ENCODE data around the gene KRT17. TPM values are rescaled to one million over a fixed set of nuclear protein-coding genes. Genes with fewer than 3 reads are reported as not detected.

The KRT17 gene
- total RNA-seq, 2 donors from 2014 or later = not detected

- WGBS, 2 experiments (ENCODE audit: insufficient coverage in 1 of 2, insufficient read length in 1 of 2) = 79% methylated on average over 4 to 8 of the region's 8 CpGs
- Histone ChIP-seq H3K9ac (ENCODE audit: extremely low read depth, low read length, poor library complexity, severe bottlenecking) (no peak overlapping the region), H3K27ac (ENCODE audit: low read depth, low read length) (no peak overlapping the region), H3K4me3 (ENCODE audit: low read length) (no peak overlapping the region), H3K9me3 (ENCODE audit: control insufficient read depth, low read length) (no peaks in the 10 kb centered on the region), H3K36me3 (ENCODE audit: control insufficient read depth, insufficient read depth, low read length) (no peaks in the 10 kb centered on the region), H3K4me1 (ENCODE audit: control insufficient read depth, insufficient read depth, low read length) (no peaks in the 10 kb centered on the region), H3K27me3 (ENCODE audit: control insufficient read depth, insufficient read depth, low read length, poor library complexity, severe bottlenecking) (no peaks in the 10 kb centered on the region)
- Mint-ChIP-seq H3K27ac (no peak overlapping the region), H3K9me3 (no peaks in the 10 kb centered on the region), H3K4me1 (no peaks in the 10 kb centered on the region), H3K27me3 (ENCODE audit: insufficient read depth) (peaks cover 20% of the 10 kb centered on the region), H3K36me3 (ENCODE audit: low read depth) (no peaks in the 10 kb centered on the region), H3K4me3 (no peak overlapping the region)
- peak; percentile 53 for DNase-seq
- no peak for TF ChIP-seq CTCF (conservative IDR thresholded peaks at IDR 0.05)
Measured at GRCh38 chr17:41593306-41593981, 30.9 kb downstream of the KRT17 start.

GRCh38 chr17:41592601-41593305 is 31.6 kb downstream of the KRT17 start:
- H3K4me3 Mint-ChIP-seq = no peak overlapping the region
- H3K4me1 ChIP-seq (ENCODE audit: control insufficient read depth, insufficient read depth, low read length) = no peaks in the 10 kb centered on the region
- no peak overlapping the region for H3K27ac ChIP-seq (ENCODE audit: low read depth, low read length)
- H3K27me3 Mint-ChIP-seq (ENCODE audit: insufficient read depth) = peaks cover 20% of the 10 kb centered on the region
- H3K9me3 Mint-ChIP-seq = no peaks in the 10 kb centered on the region
- no peak overlapping the region for H3K4me3 ChIP-seq (ENCODE audit: low read length)
- WGBS, 2 experiments (ENCODE audit: insufficient coverage in 1 of 2, insufficient read length in 1 of 2) = 89 to 91% methylated on average over 9 to 12 of the region's 12 CpGs
- no peaks in the 10 kb centered on the region for H3K36me3 ChIP-seq (ENCODE audit: control insufficient read depth, insufficient read depth, low read length)
- H3K36me3 Mint-ChIP-seq (ENCODE audit: low read depth) = no peaks in the 10 kb centered on the region
- no peak overlapping the region for H3K9ac ChIP-seq (ENCODE audit: extremely low read depth, low read length, poor library complexity, severe bottlenecking)
- no peak for TF ChIP-seq CTCF (conservative IDR thresholded peaks at IDR 0.05)
- no peaks in the 10 kb centered on the region for H3K9me3 ChIP-seq (ENCODE audit: control insufficient read depth, low read length)
- peak; percentile 51 for DNase-seq
- H3K27me3 ChIP-seq (ENCODE audit: control insufficient read depth, insufficient read depth, low read length, poor library complexity, severe bottlenecking) = no peaks in the 10 kb centered on the region
- no peaks in the 10 kb centered on the region for H3K4me1 Mint-ChIP-seq
- H3K27ac Mint-ChIP-seq = no peak overlapping the region

- H3K4me1 ChIP-seq (ENCODE audit: control insufficient read depth, insufficient read depth, low read length) = no peaks in the 10 kb centered on the region
- no peaks in the 10 kb centered on the region for H3K36me3 ChIP-seq (ENCODE audit: control insufficient read depth, insufficient read depth, low read length)
- 71% methylated on average over 3 of the region's 3 CpGs; no CpG with 5 or more reads in 1 of the 2 experiments for WGBS, 2 experiments (ENCODE audit: insufficient coverage in 1 of 2, insufficient read length in 1 of 2)
- Mint-ChIP-seq H3K27me3 (ENCODE audit: insufficient read depth) (peaks cover 18% of the 10 kb centered on the region), H3K36me3 (ENCODE audit: low read depth) (no peaks in the 10 kb centered on the region), H3K4me1 (peaks cover 4% of the 10 kb centered on the region), H3K4me3 (no peak overlapping the region), H3K27ac (no peak overlapping the region), H3K9me3 (no peaks in the 10 kb centered on the region)
- H3K9ac ChIP-seq (ENCODE audit: extremely low read depth, low read length, poor library complexity, severe bottlenecking) = no peak overlapping the region
- no peak for TF ChIP-seq CTCF (conservative IDR thresholded peaks at IDR 0.05)
- H3K27me3 ChIP-seq (ENCODE audit: control insufficient read depth, insufficient read depth, low read length, poor library complexity, severe bottlenecking) = no peaks in the 10 kb centered on the region
- no peak overlapping the region for H3K4me3 ChIP-seq (ENCODE audit: low read length)
- H3K9me3 ChIP-seq (ENCODE audit: control insufficient read depth, low read length) = no peaks in the 10 kb centered on the region
- no peak overlapping the region for H3K27ac ChIP-seq (ENCODE audit: low read depth, low read length)
- DNase-seq = no peak
Measured at GRCh38 chr17:41589301-41589700, 35.1 kb downstream of the KRT17 start.
